OCI-LY7 (cell line): ENCODE data around the gene ST7L. TPM values are rescaled to one million over a fixed set of nuclear protein-coding genes. Genes with fewer than 3 reads are reported as not detected.

ENCODE experiments used
- BruUV-seq: library from RNA; stranded (reverse); fragments of 400-500 nt; replicated peaks from 2 replicates; lab custom pipeline; 2021; lab: Mats Ljungman, UMichigan
- CTCF ChIA-PET: fragments of 300-600 bp; sonication (Branson Sonifier 250); formaldehyde crosslinking; loops from one replicate; lab custom pipeline; 2022; ENCODE audit warnings: antibody characterized with exemption; ENCODE audit not compliant: unreplicated experiment; lab: Charles Lee
- POLR2A ChIA-PET: fragments of 300-600 bp; sonication (Branson Sonifier 250); formaldehyde crosslinking; loops from one replicate; lab custom pipeline; 2022; ENCODE audit warnings: antibody characterized with exemption; lab: Charles Lee
- DNase-seq: peaks from one replicate; pipeline ENCODE4 v3.0.0-alpha.2; 2015; ENCODE audit warnings: low spot score
- H2AFZ ChIP-seq: fragments of 200-600 bp; sonication (generic), shearing (Covaris generic); 2 replicates; pipeline ENCODE4 v1.6.1; 2014; ENCODE audit warnings: mild to moderate bottlenecking, antibody characterized with exemption, low read length, moderate library complexity
- H3K27ac ChIP-seq: fragments of 200-600 bp; sonication (generic); 2 replicates; pipeline ENCODE4 v1.5.1; 2014; ENCODE audit warnings: mixed run types, low read depth, mild to moderate bottlenecking, moderate library complexity, low read length, inconsistent platforms; ENCODE audit not compliant: poor library complexity, severe bottlenecking
- H3K36me3 ChIP-seq: fragments of 200-600 bp; sonication (generic); 2 replicates; pipeline ENCODE4 v1.6.1; 2014; ENCODE audit warnings: mild to moderate bottlenecking, antibody characterized with exemption, low read length, moderate library complexity, mixed read lengths; ENCODE audit not compliant: insufficient read depth
- H3K4me1 ChIP-seq: fragments of 200-600 bp; sonication (generic); 2 replicates; pipeline ENCODE4 v1.5.1; 2014; ENCODE audit warnings: mild to moderate bottlenecking, low read length; ENCODE audit not compliant: insufficient read depth, poor library complexity, severe bottlenecking
- H3K4me2 ChIP-seq: fragments of 200-600 bp; sonication (generic); 2 replicates; pipeline ENCODE4 v1.6.1; 2014; ENCODE audit warnings: mild to moderate bottlenecking, low read length
- H3K4me3 ChIP-seq: fragments of 200-600 bp; sonication (generic); 2 replicates; pipeline ENCODE4 v1.5.1; 2014; ENCODE audit warnings: mild to moderate bottlenecking, low read depth, low read length; ENCODE audit not compliant: poor library complexity, severe bottlenecking
- H3K79me2 ChIP-seq: fragments of 200-600 bp; sonication (generic); 2 replicates; pipeline ENCODE4 v1.6.1; 2016; ENCODE audit warnings: low read depth, mild to moderate bottlenecking, low read length, moderate library complexity, mixed read lengths; ENCODE audit not compliant: insufficient read depth
- H3K9me2 ChIP-seq: fragments of 200-600 bp; sonication (generic); 2 replicates; pipeline ENCODE4 v1.6.1; 2016; ENCODE audit warnings: mild to moderate bottlenecking, low read length, mixed read lengths; ENCODE audit not compliant: insufficient read depth
- H3K9me3 ChIP-seq: fragments of 200-600 bp; sonication (generic); 2 replicates; pipeline ENCODE4 v1.6.1; 2014; ENCODE audit warnings: mild to moderate bottlenecking, mixed run types, low read length, mixed read lengths
- H4K20me1 ChIP-seq: fragments of 200-600 bp; sonication (generic); 2 replicates; pipeline ENCODE4 v1.6.1; 2014; ENCODE audit warnings: mild to moderate bottlenecking, antibody characterized with exemption, low read length, moderate library complexity, mixed read lengths; ENCODE audit not compliant: insufficient read depth
- CTCF ChIP-seq: fragments of 200-600 bp; sonication (generic); conservative IDR thresholded peaks from 2 replicates; pipeline ENCODE4 v1.5.1; 2014; ENCODE audit warnings: mild to moderate bottlenecking, antibody characterized with exemption, low read length, moderate library complexity, mixed read lengths
- EZH2phosphoT487 ChIP-seq: fragments of 200-600 bp; sonication (generic); IDR thresholded peaks from 2 replicates; pipeline ENCODE4 v1.6.1; 2018; ENCODE audit warnings: low read depth, borderline replicate concordance, mild to moderate bottlenecking, mixed run types, antibody characterized with exemption, low read length, moderate library complexity, mixed read lengths
- intact Hi-C: fragments of 100-400 bp; cut with micrococcal nuclease; formaldehyde crosslinking; loops from one replicate; pipeline ENCODE4 v1.10.0; 2022; ENCODE audit not compliant: unreplicated experiment
- total RNA-seq, 2 experiments: library from RNA; depleted of rRNA in 1 of 2; stranded (reverse); fragments of >200 nt in 1 of 2; shearing (Covaris generic) in 1 of 2; gene quantifications; 2 replicates each; pipeline ENCODE4 v1.2.3, GENCODE V29; 2014 to 2022

The ST7L gene
- total RNA-seq, 2 experiments from 2014 or later, result 20.2 to 22.8 TPM

GRCh38 chr1:112536561-112536960 lies 82.4 kb downstream of the ST7L start:
- DNase-seq, result no peak
- Histone ChIP-seq H3K9me3 (no peaks in the 10 kb centered on the region), H3K4me1 (no peaks in the 10 kb centered on the region), H3K9me2 (no peaks in the 10 kb centered on the region), H3K36me3 (no peaks in the 10 kb centered on the region), H3K27ac (no peak overlapping the region), H3K79me2 (no peaks in the 10 kb centered on the region), H4K20me1 (no peaks in the 10 kb centered on the region), H3K4me2 (no peak overlapping the region), H3K4me3 (no peak overlapping the region), H2AFZ (no peak overlapping the region)
- intact Hi-C loops, result no loop called here
- no TSS peak for BruUV-seq
- TF ChIP-seq CTCF, result no peak
- no peak for TF ChIP-seq EZH2phosphoT487
- ChIA-PET POLR2A (no interaction called here), CTCF (no interaction called here)

- Histone ChIP-seq H3K9me2 (no peaks in the 10 kb centered on the region), H3K27ac (no peak overlapping the region), H3K4me3 (no peak overlapping the region), H4K20me1 (no peaks in the 10 kb centered on the region), H3K9me3 (no peaks in the 10 kb centered on the region), H3K4me2 (no peak overlapping the region), H2AFZ (no peak overlapping the region), H3K4me1 (no peaks in the 10 kb centered on the region), H3K79me2 (no peaks in the 10 kb centered on the region), H3K36me3 (no peaks in the 10 kb centered on the region)
- no peak for TF ChIP-seq CTCF
- no peak for TF ChIP-seq EZH2phosphoT487
- no peak for DNase-seq
- no TSS peak for BruUV-seq
- CTCF ChIA-PET, result no interaction called here
- POLR2A ChIA-PET, result interaction anchor here (0.6 to 1.5 kb wide), 2 partner anchors 28 to 29 kb away, joined by 4 to 8 read pairs; no protein-coding TSS in a partner anchor
- intact Hi-C loops, result no loop called here
Measured at GRCh38 chr1:112533029-112533428, 85.9 kb downstream of the ST7L start.

- no peak for DNase-seq
- H3K79me2 ChIP-seq, result no peaks in the 10 kb centered on the region
- no peaks in the 10 kb centered on the region for H3K9me3 ChIP-seq
- H3K36me3 ChIP-seq, result no peaks in the 10 kb centered on the region
- H3K4me1 ChIP-seq, result no peaks in the 10 kb centered on the region
- POLR2A ChIA-PET, result interaction anchor here (0.6 kb wide), 1 partner anchor 486 kb away, joined by 5 read pairs; no protein-coding TSS in a partner anchor
- H3K4me3 ChIP-seq, result no peak overlapping the region
- H4K20me1 ChIP-seq, result no peaks in the 10 kb centered on the region
- H2AFZ ChIP-seq, result no peak overlapping the region
- no peak overlapping the region for H3K4me2 ChIP-seq
- TF ChIP-seq CTCF, result no peak
- no peak for TF ChIP-seq EZH2phosphoT487
- intact Hi-C loops, result no loop called here
- H3K9me2 ChIP-seq, result no peaks in the 10 kb centered on the region
- no peak overlapping the region for H3K27ac ChIP-seq
- CTCF ChIA-PET, result no interaction called here
- no TSS peak for BruUV-seq
Measured at GRCh38 chr1:112532064-112532463, 86.9 kb downstream of the ST7L start.
